NCI-H1694 (cell line): Measurements from ENCODE around the gene ERC1.
A peak's percentile ranks its signal among the peaks of the same experiment; 100 is the strongest.

Source experiments
- DNase-seq: peaks from one replicate; lab custom pipeline; 2025; lab: John Stamatoyannopoulos, UW

The ERC1 gene

GRCh38 chr12:990661-991349 lies at the start of gene ERC1:
Gene ERC1, plus strand, starts transcription at chr12:991223. Its CDS starts 36,681 bp downstream, at chr12:1027904.
- DNase-seq, result peak; percentile 76

- no peak for DNase-seq
These were observed 48.0 kb upstream of the ERC1 start for GRCh38 chr12:943051-943450.

GRCh38 chr12:944211-944610 lies 46.8 kb upstream of the ERC1 start:
- no peak for DNase-seq

- no peak for DNase-seq
These were observed 44.8 kb upstream of the ERC1 start for GRCh38 chr12:946212-946611.

- DNase-seq, result no peak
These were observed 44.4 kb upstream of the ERC1 start for GRCh38 chr12:946631-947030.

DNA sequence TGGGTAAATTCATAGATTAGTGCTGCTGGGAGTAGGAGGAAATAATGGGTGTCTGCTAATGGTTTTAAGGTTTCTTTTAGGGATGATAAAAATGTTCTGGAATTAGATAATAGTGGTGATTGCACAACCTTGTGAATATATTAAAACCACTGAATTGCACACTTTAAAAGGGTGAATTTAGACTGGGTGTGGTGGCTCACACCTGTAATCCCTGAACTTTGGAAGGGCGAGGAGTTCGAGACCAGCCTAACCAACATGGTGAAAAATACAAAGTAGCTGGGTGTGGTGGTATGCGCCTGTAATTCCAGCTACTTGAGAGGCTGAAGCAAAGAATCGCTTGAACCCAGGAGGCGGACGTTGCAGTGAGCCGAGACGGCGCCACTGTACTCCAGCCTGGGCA lies 42.8 kb upstream of the ERC1 start:
- DNase-seq, result no peak

DNA sequence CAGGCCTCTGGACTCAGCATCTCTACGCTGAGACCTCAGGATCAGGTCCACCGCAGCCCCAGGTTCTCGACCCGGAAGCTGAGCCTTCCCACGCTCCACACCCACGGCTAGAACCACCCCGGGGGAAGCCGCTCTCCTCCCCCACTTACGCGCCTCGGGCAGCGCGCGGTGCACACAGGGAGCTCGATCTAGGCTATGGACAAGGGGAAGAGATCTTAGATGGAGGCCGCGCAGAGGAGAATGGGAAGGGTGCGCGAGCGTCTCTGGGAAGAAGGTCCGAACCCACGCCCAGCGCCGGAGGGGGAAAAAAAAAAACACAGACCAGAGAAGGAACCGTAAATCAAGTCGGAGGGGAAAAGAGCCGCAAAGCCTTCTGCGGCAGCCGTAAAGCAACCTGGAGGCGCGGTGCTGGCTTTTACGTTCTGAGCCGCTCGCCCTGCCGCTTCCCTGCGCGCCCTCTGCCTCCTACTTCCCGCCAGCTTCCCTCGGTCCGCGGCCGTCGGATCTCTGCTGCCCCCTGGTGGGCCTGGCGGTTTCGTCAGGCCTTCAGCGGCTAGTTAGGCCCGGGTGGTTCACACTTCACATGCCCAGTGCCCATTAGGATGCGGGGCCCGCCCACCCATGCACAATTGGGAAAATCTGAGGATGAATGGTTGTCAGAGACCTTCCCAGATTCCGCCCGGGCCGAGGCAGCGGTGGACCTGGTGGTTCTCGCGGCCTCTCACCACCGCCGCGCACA lies 41.4 kb upstream of the ERC1 start, which contains the start of gene RAD52:
TSS of gene RAD52 (minus strand) at position 242 of the 739 bp plus-strand sequence. CDS start 16,636 bp downstream, outside the sequence.
- peak; percentile 99 for DNase-seq

- no peak for DNase-seq
These were observed 39.8 kb upstream of the ERC1 start for GRCh38 chr12:951176-951575.

DNA sequence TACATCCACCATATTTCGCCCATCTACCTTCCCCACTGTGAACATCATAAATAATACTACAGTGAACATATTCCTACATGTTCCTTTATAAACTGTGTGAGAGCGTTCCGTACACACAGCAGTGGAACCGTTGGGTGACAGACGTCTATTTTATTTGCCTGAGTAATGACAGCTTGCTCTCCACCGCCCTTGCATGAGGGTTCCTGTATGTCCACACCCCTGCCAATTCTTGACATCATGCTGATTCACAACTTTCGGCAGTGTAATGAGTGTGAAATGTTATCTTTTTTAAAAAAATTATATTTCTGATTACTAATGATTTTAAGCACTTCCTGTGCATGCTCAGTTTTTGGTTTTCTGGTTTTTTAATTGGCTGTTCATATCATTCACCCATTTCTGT lies 37.2 kb upstream of the ERC1 start:
- peak; percentile 57 for DNase-seq

GRCh38 chr12:954741-955140 lies 36.3 kb upstream of the ERC1 start:
- DNase-seq, result no peak

DNA sequence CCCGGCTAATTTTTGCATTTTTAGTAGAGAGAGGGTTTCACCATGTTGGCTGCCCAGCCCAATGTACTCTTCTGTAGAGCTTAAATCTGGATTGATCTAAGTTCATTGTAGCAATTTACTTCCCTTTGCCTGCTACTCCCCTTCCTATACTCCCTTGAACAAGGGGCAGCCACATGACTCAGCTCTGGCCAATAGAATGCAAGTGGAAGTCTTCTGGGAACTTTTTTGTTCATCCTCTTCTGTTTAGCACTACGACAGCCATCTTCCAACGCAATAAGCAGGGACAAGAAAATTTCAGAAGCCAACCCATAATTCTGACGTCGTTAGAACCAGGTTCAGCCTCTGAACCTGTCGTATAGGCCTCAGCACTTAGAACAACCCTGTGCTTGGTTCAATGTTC lies 35.1 kb upstream of the ERC1 start:
- no peak for DNase-seq

- no peak for DNase-seq
These were observed 32.4 kb upstream of the ERC1 start for GRCh38 chr12:958588-959123.

DNA sequence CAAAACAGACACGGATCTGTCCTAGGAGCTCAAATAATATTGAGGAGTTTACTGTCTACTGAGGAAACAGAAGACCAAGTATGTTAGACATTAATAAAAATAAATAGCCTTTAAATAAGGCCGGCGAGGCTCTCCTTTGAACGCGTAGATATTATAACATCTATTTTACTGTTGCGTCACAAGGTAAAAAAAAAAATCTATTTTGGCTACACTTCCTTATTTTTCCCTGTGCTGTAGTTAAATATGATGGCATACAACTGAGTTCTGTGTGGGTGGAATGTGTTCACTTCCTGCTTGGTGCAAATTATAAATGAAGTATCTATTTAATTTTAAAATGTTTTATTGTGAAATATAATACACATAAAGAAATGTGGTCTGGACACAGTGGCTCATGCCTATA lies 24.3 kb upstream of the ERC1 start:
- DNase-seq, result no peak

- no peak for DNase-seq
These were observed 23.4 kb upstream of the ERC1 start for GRCh38 chr12:967641-968040.

- DNase-seq, result peak; percentile 35
These were observed 22.5 kb upstream of the ERC1 start for GRCh38 chr12:968545-968944.

DNA sequence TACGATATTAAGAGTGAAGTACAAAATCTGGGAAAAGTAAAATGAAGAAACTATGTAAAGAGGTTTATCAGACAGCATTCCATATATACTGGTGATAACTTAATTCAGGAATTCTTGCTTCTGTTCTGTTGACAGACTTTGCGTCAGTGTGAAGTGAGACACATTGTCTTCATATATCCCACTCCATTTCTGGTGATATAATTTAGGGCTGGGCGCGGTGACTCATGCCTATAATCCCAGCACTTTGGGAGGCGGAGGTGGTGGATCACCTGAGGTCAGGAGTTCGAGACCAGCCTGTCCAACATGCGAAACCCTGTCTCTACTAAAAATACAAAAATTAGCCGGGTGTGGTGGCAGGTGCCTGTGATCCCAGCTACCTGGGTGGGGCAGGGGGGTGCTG lies 21.2 kb upstream of the ERC1 start:
- DNase-seq, result no peak

- DNase-seq, result no peak
These were observed 19.0 kb upstream of the ERC1 start for GRCh38 chr12:971991-972390.

- no peak for DNase-seq
These were observed 16.7 kb upstream of the ERC1 start for GRCh38 chr12:974271-974862.

- no peak for DNase-seq
These were observed 14.4 kb upstream of the ERC1 start for GRCh38 chr12:976644-977043.

- no peak for DNase-seq
These were observed 13.9 kb upstream of the ERC1 start for GRCh38 chr12:977156-977555.

DNA sequence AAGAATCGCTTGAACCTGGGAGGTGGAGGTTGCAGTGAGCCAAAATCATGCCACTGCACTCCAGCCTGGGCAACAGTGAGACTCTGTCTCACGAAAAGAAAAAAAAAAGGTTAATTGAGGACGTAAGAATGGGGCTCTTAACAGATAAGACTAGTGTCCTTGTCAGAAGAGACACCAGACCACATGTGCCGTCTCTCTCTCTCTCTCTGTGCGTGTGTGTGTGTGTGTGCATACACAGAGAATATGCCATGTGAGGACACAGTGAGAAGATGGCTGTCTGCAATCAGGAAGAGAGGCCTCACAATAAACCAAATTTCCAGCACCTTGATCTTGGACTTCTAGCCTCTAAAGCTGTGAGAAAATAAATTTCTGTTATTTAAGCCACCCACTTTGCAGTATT lies 11.7 kb upstream of the ERC1 start:
- DNase-seq, result no peak

- no peak for DNase-seq
These were observed 9.7 kb upstream of the ERC1 start for GRCh38 chr12:981176-981828.
